ENCODE data around the gene RNF180.

Gene RNF180

GRCh38 chr5:64312491-64312890 lies 146.8 kb downstream of the RNF180 start:
- TF ChIP-seq, protein P1, sequence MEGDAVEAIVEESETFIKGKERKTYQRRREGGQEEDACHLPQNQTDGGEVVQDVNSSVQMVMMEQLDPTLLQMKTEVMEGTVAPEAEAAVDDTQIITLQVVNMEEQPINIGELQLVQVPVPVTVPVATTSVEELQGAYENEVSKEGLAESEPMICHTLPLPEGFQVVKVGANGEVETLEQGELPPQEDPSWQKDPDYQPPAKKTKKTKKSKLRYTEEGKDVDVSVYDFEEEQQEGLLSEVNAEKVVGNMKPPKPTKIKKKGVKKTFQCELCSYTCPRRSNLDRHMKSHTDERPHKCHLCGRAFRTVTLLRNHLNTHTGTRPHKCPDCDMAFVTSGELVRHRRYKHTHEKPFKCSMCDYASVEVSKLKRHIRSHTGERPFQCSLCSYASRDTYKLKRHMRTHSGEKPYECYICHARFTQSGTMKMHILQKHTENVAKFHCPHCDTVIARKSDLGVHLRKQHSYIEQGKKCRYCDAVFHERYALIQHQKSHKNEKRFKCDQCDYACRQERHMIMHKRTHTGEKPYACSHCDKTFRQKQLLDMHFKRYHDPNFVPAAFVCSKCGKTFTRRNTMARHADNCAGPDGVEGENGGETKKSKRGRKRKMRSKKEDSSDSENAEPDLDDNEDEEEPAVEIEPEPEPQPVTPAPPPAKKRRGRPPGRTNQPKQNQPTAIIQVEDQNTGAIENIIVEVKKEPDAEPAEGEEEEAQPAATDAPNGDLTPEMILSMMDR (IDR thresholded peaks at IDR 0.05; ENCODE audit: borderline replicate concordance, control extremely low read depth, extremely low read depth, insufficient read depth, missing control alignments) = no peak
- in situ Hi-C loops (cut with MboI; ENCODE audit: low sequenced_read_pairs, unreplicated experiment) = no loop called here
- no peak for DNase-seq (ENCODE audit: low spot score)

DNA sequence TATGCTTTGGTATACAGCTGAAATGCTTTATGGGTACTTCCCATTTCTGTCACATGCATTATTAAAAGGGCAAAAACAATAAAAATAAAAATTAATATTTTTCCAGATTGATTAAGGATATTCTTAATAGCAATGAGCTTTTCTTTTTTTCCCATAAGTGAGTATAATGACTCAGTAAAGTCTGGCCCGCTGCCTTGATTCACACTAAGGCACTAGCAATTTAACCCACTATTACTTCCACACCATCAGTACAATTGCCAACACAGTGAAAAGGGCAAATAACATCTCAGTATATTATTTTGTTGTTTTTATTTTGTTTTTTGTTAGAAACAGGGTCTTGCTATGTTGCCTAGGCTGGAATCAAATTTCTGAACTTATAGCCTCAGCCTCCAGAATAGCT lies 150.1 kb downstream of the RNF180 start:
- TF ChIP-seq, protein P1 (IDR thresholded peaks at IDR 0.05; ENCODE audit: borderline replicate concordance, control extremely low read depth, extremely low read depth, insufficient read depth, missing control alignments) = no peak
- in situ Hi-C loops (cut with MboI; ENCODE audit: low sequenced_read_pairs, unreplicated experiment) = no loop called here
- no peak for DNase-seq (ENCODE audit: low spot score)

DNA sequence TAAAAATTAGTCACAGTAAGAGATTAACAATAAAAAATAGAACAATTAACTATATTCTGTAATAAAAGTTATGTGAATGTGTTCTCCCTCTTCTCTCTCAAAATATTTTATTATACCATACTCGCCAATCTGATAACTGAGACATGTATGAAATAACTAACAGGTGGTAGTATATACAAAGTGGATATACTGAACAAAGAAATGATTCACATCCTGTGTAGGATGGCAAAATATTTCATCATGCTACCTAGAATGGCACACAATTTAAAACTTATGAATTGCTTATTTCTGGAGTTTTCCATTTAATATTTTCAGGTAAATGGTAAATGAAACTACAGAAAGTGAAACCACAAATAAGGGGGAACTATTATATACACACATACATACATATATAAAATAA lies 152.5 kb downstream of the RNF180 start:
- DNase-seq (ENCODE audit: low spot score) = no peak
- TF ChIP-seq, protein P1 (IDR thresholded peaks at IDR 0.05; ENCODE audit: borderline replicate concordance, control extremely low read depth, extremely low read depth, insufficient read depth, missing control alignments) = no peak
- in situ Hi-C loops (cut with MboI; ENCODE audit: low sequenced_read_pairs, unreplicated experiment) = no loop called here

- DNase-seq (ENCODE audit: low spot score) = no peak
- TF ChIP-seq, protein P1 (IDR thresholded peaks at IDR 0.05; ENCODE audit: borderline replicate concordance, control extremely low read depth, extremely low read depth, insufficient read depth, missing control alignments) = no peak
- in situ Hi-C loops (cut with MboI; ENCODE audit: low sequenced_read_pairs, unreplicated experiment) = no loop called here
These were observed 157.9 kb downstream of the RNF180 start for GRCh38 chr5:64323591-64323990.

GRCh38 chr5:64330728-64331231 lies 165.1 kb downstream of the RNF180 start:
- no peak for DNase-seq (ENCODE audit: low spot score)
- TF ChIP-seq, protein P1 (IDR thresholded peaks at IDR 0.05; ENCODE audit: borderline replicate concordance, control extremely low read depth, extremely low read depth, insufficient read depth, missing control alignments) = no peak
- in situ Hi-C loops (cut with MboI; ENCODE audit: low sequenced_read_pairs, unreplicated experiment) = no loop called here

GRCh38 chr5:64331597-64332277 lies 166.1 kb downstream of the RNF180 start:
- TF ChIP-seq, protein P1 (IDR thresholded peaks at IDR 0.05; ENCODE audit: borderline replicate concordance, control extremely low read depth, extremely low read depth, insufficient read depth, missing control alignments) = no peak
- in situ Hi-C loops (cut with MboI; ENCODE audit: low sequenced_read_pairs, unreplicated experiment) = no loop called here
- no peak for DNase-seq (ENCODE audit: low spot score)

All from GM13976 (cell line).